ENCODE measurements around the gene STARD5.

STARD5 gene

GRCh38 chr15:81277851-81278250 is 46.1 kb downstream of the STARD5 start:
- H3K27ac ChIP-seq (replicated peaks), result no peak overlapping the region
- no peaks in the 10 kb centered on the region for H3K27me3 ChIP-seq (ENCODE audit: insufficient read depth, poor library complexity, severe bottlenecking)
- TF ChIP-seq GABPA (IDR thresholded peaks at IDR 0.05; ENCODE audit: low read depth) (no peak), POLR2AphosphoS5 (IDR thresholded peaks at IDR 0.05; ENCODE audit: low read depth) (no peak), SPI1 (IDR thresholded peaks at IDR 0.05; ENCODE audit: borderline replicate concordance, low read depth) (no peak), CTCF (IDR thresholded peaks at IDR 0.05; ENCODE audit: insufficient read depth, low read length) (no peak)
- TF ChIP-seq, protein P1, sequence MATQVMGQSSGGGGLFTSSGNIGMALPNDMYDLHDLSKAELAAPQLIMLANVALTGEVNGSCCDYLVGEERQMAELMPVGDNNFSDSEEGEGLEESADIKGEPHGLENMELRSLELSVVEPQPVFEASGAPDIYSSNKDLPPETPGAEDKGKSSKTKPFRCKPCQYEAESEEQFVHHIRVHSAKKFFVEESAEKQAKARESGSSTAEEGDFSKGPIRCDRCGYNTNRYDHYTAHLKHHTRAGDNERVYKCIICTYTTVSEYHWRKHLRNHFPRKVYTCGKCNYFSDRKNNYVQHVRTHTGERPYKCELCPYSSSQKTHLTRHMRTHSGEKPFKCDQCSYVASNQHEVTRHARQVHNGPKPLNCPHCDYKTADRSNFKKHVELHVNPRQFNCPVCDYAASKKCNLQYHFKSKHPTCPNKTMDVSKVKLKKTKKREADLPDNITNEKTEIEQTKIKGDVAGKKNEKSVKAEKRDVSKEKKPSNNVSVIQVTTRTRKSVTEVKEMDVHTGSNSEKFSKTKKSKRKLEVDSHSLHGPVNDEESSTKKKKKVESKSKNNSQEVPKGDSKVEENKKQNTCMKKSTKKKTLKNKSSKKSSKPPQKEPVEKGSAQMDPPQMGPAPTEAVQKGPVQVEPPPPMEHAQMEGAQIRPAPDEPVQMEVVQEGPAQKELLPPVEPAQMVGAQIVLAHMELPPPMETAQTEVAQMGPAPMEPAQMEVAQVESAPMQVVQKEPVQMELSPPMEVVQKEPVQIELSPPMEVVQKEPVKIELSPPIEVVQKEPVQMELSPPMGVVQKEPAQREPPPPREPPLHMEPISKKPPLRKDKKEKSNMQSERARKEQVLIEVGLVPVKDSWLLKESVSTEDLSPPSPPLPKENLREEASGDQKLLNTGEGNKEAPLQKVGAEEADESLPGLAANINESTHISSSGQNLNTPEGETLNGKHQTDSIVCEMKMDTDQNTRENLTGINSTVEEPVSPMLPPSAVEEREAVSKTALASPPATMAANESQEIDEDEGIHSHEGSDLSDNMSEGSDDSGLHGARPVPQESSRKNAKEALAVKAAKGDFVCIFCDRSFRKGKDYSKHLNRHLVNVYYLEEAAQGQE (IDR thresholded peaks at IDR 0.05; ENCODE audit: insufficient replicate concordance, low read depth), result no peak
- no peak for DNase-seq (ENCODE audit: low read depth in 1 of 2, low spot score in 1 of 2)
- H3K4me3 ChIP-seq (replicated peaks; ENCODE audit: insufficient read depth, low read length), result no peak overlapping the region

GRCh38 chr15:81276967-81277366 is 47.0 kb downstream of the STARD5 start:
- no peak for DNase-seq (ENCODE audit: low read depth in 1 of 2, low spot score in 1 of 2)
- H3K27me3 ChIP-seq (ENCODE audit: insufficient read depth, poor library complexity, severe bottlenecking), result no peaks in the 10 kb centered on the region
- no peak overlapping the region for H3K4me3 ChIP-seq (replicated peaks; ENCODE audit: insufficient read depth, low read length)
- TF ChIP-seq CTCF (IDR thresholded peaks at IDR 0.05; ENCODE audit: insufficient read depth, low read length) (no peak), GABPA (IDR thresholded peaks at IDR 0.05; ENCODE audit: low read depth) (no peak), SPI1 (IDR thresholded peaks at IDR 0.05; ENCODE audit: borderline replicate concordance, low read depth) (no peak), POLR2AphosphoS5 (IDR thresholded peaks at IDR 0.05; ENCODE audit: low read depth) (no peak)
- TF ChIP-seq, protein P1 (IDR thresholded peaks at IDR 0.05; ENCODE audit: insufficient replicate concordance, low read depth), result no peak
- no peak overlapping the region for H3K27ac ChIP-seq (replicated peaks)

GRCh38 chr15:81275711-81276392 is 48.1 kb downstream of the STARD5 start:
- H3K4me3 ChIP-seq (replicated peaks; ENCODE audit: insufficient read depth, low read length), result no peak overlapping the region
- no peak for DNase-seq (ENCODE audit: low read depth in 1 of 2, low spot score in 1 of 2)
- TF ChIP-seq GABPA (IDR thresholded peaks at IDR 0.05; ENCODE audit: low read depth) (no peak), CTCF (IDR thresholded peaks at IDR 0.05; ENCODE audit: insufficient read depth, low read length) (no peak)
- no peak overlapping the region for H3K27ac ChIP-seq (replicated peaks)
- no peaks in the 10 kb centered on the region for H3K27me3 ChIP-seq (ENCODE audit: insufficient read depth, poor library complexity, severe bottlenecking)

Data from HL-60 (cell line).